ENCODE results near the gene GREB1L.

Gene GREB1L

GRCh38 chr18:21383031-21383430 is 141.0 kb downstream of the GREB1L start:
- DNase-seq: no peak

GRCh38 chr18:21386523-21387240 is 144.7 kb downstream of the GREB1L start:
- no peak for DNase-seq

GRCh38 chr18:21387886-21388285 is 145.9 kb downstream of the GREB1L start:
- DNase-seq: no peak

- DNase-seq: no peak
These were observed 147.3 kb downstream of the GREB1L start for GRCh38 chr18:21389283-21389682.

GRCh38 chr18:21389903-21390302 is 147.9 kb downstream of the GREB1L start:
- no peak for DNase-seq

DNA sequence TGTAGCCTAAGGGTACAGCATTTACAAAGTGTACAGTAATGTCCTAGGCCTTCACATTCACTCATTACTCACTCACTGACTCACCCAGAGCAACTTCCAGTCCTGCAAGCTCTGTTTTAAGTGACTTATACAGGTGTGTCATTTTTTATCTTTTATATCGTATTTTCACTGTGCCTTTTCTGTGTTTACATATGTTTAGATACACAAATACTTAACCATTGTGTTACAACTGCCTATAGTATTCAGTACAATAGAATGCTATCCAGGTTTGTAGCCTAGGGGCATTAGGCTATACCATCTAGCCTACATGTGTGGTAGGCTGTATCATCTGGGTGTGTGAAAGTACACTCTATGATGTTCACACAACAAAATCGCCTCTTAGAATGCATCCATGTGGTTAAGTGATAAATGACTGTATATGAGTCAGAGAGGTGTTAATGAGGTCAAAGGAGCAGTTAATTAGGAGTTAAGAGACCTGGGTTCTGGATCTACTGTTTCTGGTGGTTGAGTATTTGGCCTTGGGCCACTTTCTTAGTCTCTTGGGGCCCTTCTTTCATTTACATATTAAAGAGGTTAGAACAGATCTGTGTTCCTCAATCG is 149.1 kb downstream of the GREB1L start:
- no peak for DNase-seq

GRCh38 chr18:21393986-21394385 is 152.0 kb downstream of the GREB1L start:
- DNase-seq: no peak

GRCh38 chr18:21398121-21398520 is 156.1 kb downstream of the GREB1L start:
- DNase-seq: no peak

DNA sequence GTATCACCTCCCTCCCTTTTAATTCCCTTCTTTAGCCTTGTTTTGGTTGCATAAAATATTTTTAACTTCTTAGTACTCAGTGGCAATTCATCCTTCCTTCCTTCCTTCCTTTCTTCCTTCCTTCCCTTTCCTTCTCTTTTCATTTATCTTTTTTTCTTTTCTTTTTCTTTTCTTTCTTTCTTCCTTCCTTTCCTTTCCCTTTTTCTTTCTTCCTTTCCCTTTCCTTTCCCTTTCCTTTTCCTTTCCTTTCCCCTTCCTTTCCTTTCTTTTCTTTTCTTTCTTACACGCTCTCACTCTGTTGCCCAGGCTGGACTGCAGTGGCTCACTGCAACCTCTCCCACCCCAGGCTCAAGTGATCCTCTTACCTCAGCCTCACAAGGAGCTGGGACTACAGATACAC is 160.2 kb downstream of the GREB1L start:
- no peak for DNase-seq

DNA sequence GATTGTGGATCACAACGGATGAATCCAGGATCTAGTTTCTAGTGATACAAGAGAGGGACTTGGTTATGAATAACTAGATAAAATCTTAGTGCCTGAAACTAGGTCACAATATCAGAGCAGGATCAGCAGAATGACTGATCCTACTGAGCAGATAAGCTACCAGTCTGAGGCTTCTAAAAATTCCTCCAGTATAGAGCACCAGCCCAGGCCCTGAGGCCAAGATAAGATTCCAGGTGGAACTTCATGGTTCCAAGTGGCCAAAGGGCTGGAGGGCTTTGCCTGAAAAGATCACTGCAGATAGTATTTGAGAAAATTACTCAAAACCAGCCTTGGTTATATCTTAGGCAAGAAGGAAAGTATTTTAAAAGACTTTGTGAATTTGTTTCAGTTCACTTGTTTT is 162.4 kb downstream of the GREB1L start:
- no peak for DNase-seq

DNA sequence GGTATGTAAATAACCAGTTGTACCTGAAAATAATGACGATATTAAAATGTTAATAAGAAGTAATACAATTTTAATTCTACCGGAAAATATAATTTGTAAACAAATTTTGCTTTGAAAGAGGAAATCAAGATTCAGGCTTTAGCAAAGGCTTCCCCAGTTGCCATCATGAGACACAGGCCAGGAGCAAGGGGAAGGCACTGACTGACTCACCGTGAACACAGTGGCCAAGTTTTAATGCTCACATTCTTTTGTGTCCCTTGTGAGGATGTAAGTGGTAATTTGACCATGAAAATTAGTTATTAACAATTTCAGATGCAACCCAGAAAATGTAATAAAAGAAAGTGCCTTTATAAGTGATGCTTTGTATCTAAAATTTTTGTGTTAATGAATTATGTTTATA is 164.1 kb downstream of the GREB1L start:
- DNase-seq: no peak

GRCh38 chr18:21408681-21409080 is 166.6 kb downstream of the GREB1L start:
- no peak for DNase-seq

GRCh38 chr18:21433436-21433835 is 191.4 kb downstream of the GREB1L start:
- DNase-seq: no peak

- DNase-seq: no peak
These were observed 197.4 kb downstream of the GREB1L start for GRCh38 chr18:21439431-21439846.

DNA sequence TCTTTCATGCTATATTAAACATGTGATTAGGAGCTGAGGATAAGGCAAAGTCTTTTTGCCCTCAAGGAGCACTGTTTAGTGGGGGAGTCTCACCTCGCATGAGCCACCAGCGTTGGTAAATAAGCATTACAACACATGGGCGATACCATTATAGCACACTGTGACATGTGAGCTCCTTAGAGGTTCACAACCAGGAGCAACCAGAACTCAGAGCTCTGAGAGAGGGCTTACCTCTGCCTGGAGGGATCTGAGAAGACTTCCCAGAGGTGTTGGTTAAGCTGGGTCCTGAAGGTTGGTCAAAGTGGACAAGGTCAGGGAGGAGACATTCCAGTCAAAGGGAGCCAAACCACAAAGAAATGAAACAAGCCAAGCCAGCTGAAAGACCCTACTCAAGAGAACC is 199.6 kb downstream of the GREB1L start:
- no peak for DNase-seq

DNA sequence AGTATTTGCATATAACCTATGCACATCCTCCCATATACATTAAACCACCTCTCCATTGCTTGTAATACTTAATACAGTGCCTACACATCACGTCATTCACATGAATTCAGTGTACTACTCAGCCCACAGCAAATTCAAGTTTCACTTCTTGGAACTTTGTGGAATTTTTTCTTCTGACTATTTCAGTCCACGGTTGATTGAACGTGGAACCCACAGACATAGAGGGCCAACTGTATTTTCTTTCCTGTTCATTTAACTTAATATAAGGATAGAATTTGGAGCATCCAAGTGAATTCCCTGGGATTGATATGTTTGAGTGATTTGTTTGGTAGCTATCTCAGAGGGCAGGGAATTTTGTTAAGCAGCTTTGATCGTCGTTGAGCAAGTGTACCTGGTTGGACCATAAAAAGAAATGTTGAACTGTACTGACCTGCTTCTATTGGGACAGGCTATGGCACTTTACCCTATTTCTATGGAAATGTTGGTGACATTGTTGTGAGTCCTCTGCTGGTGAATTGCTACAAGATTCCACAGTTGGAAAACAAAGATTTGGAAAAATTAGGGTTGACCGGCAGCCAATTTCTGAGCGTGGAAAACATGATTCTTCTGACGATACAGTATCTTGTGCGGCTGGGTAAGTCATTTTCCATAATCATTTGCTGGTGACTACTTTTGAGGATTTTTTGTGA is 201.9 kb downstream of the GREB1L start:
- DNase-seq: no peak

DNA sequence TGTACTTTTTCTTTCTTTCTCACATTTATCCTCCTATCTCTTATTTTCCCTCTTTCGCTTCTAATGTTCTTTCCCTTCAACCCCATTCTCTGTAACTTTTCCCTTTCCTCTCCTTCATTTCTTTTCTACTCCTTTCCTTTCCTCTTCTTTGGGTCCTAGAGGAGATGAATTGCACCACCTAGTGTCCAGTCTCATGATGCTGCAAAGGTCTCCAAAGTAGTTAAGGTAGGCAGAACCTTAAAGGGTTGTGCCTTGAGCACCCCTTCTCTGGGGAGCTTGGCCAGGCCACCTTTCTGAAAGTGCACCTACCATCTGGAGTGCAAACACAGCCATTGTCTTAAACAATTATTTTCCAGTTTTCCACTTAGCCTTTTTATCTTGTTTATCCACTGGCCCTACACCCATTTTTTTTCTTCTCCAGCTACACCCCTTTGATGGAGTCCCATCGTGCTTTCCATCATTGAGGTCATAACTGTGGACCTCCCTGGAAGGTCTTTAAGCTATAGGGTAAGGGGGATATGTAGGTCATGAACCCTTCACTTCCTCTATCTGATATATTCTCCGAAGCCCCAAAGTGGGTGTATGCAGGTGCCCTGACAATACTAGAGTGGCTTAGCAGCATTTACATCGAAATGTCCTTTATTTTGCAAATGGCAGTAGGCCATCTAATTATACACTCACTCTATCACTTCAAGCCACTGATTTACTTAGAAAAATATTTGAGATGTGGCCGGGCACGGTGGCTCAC is 202.6 kb downstream of the GREB1L start:
- no peak for DNase-seq

DNA sequence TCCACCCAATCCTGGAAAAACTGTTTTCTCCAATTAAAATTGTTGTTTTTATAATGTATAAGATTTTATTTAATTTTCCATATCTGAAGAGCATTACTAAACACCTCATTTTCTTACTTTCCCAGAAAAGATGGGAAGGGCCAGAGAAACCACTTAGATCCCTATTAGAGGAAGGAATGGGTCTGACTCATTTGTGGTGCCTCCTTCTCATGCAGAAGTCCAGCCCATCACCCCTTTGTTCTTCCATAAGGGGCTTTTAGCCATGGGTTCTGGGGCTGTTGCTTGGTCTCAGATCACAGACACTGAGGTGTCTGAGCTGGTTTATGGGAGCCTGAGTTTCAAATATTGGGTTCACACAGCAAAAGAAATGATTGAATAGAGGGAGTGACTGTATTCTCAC is 206.3 kb downstream of the GREB1L start:
- DNase-seq: no peak

GRCh38 chr18:21449367-21450290 is 207.6 kb downstream of the GREB1L start:
- no peak for DNase-seq

DNA sequence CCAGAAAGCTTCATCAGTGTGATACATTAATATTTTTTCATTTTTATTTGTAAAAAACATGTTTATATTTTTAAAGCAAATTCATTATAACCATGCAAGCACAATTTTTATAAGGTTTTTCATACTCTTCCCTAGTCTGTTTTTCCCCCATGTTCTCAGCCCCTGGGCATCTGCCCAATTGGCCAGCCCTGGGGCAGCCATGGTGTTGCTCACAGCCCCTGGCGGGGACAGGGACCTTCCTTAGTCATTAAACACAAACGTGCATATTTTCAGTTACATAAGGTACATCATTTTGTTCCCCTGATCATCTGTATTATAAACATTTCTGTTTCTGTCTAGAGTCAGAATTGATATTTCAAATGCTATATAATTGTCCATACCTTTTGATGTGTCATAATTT is 208.5 kb downstream of the GREB1L start:
- no peak for DNase-seq

DNA sequence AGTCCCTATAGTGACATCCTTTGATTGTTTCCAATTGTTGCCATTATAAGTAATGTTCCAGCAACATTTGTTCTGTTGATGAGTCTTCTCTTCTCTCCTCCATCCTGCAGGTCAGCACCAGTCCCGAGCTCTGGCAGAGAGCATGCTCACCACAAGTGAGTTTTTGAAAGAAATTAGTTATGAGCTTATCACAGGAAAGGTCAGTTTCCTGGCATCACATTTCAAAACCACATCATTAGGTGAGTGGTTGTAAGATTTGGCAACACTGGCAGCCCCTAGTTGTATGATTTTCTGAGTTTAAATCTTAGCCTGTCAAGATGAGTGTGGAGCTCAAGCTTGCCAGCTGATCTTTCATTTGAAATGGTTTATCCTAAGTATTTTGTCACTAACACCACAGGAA is 208.9 kb downstream of the GREB1L start:
- DNase-seq: no peak

DNA sequence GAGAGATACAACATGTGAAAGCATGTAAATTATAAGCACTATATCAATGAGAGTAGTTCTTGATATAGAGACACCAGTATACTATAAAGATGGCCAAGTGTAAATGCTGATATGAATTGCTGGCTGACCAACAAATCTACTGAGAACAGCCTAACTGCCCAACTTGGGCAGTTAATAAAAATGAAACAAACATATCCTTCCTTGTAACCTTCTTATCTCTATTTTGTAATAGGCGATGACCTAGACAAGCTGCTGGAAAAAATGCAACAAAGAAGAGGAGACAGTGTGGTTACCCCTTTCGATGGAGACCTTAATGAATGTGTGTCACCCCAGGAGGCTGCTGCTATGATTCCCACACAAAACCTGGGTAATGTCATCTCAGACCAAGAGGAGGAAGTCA is 209.8 kb downstream of the GREB1L start:
- no peak for DNase-seq

All from CD4-positive, alpha-beta T cell treated with Interleukin-4 for 1 hour (primary cell).